HL-60 (cell line): Measurements from ENCODE around the gene TRPC4AP.

Experiments
- POLR2AphosphoS5 ChIP-seq: IDR thresholded peaks from 2 replicates; pipeline ENCODE4 v1.6.1; 2012; ENCODE audit warnings: low read depth
- SPI1 ChIP-seq: IDR thresholded peaks from 2 replicates; pipeline ENCODE4 v1.6.1; 2012; ENCODE audit warnings: low read depth, mild to moderate bottlenecking, borderline replicate concordance
- TF ChIP-seq, protein P1 (sequence below): IDR thresholded peaks from one replicate; pipeline ENCODE4 v1.5.1; 2011; ENCODE audit warnings: low read length, control low read depth, inconsistent platforms; ENCODE audit not compliant: insufficient read depth

DNA sequence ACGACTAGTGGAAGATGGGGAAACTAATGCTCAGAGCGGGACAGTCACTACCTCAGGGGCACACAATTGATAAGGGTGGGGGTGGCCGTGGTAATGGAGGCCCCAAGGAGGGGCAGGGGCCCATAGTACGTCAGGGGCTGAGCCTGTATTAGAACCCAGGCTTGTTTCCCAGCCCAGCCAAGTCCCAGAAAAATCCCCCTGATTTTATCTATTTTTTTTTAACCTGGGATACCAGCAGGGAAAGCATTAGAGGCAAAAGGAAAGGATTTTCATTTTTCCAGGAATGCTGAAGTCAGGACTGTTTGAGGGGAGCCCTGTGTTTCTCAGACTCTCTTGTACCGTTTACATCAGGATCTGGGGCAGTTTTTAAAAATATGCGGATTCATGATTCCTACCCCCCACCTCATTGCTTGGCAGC is 136.6 kb downstream of the TRPC4AP start:
- TF ChIP-seq, protein P1, sequence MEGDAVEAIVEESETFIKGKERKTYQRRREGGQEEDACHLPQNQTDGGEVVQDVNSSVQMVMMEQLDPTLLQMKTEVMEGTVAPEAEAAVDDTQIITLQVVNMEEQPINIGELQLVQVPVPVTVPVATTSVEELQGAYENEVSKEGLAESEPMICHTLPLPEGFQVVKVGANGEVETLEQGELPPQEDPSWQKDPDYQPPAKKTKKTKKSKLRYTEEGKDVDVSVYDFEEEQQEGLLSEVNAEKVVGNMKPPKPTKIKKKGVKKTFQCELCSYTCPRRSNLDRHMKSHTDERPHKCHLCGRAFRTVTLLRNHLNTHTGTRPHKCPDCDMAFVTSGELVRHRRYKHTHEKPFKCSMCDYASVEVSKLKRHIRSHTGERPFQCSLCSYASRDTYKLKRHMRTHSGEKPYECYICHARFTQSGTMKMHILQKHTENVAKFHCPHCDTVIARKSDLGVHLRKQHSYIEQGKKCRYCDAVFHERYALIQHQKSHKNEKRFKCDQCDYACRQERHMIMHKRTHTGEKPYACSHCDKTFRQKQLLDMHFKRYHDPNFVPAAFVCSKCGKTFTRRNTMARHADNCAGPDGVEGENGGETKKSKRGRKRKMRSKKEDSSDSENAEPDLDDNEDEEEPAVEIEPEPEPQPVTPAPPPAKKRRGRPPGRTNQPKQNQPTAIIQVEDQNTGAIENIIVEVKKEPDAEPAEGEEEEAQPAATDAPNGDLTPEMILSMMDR, result no peak
- TF ChIP-seq POLR2AphosphoS5, result no peak
- no peak for TF ChIP-seq SPI1
